GM18519 (cell line): ENCODE measurements around the gene SCP2.
"Not testable (repeated sequence)": the region's sequence is repeated elsewhere in the genome, so short reads cannot be mapped to it uniquely, and the experiment has no call there.

Source experiments
- ATAC-seq: cut with Tn5 transposase; IDR thresholded peaks from one replicate; pipeline ENCODE4 v1.9.1; 2021; ENCODE audit warnings: mild to moderate bottlenecking, moderate library complexity; ENCODE audit not compliant: unreplicated experiment, low FRiP score

Gene SCP2

GRCh38 chr1:52963101-52963500, 36.0 kb downstream of the SCP2 start:
- no peak for ATAC-seq

GRCh38 chr1:52967666-52968065, 40.6 kb downstream of the SCP2 start:
- no peak for ATAC-seq

GRCh38 chr1:52969234-52969633, 42.2 kb downstream of the SCP2 start:
- ATAC-seq = not testable (repeated sequence)

GRCh38 chr1:52970149-52970548, 43.1 kb downstream of the SCP2 start:
- no peak for ATAC-seq

GRCh38 chr1:52973841-52974240, 46.8 kb downstream of the SCP2 start:
- ATAC-seq = no peak

- no peak for ATAC-seq
These were observed 49.3 kb downstream of the SCP2 start for GRCh38 chr1:52976183-52977035.

GRCh38 chr1:52978045-52978444, 51.0 kb downstream of the SCP2 start:
- no peak for ATAC-seq

- ATAC-seq = not testable (repeated sequence)
These were observed 65.7 kb downstream of the SCP2 start for GRCh38 chr1:52992733-52993132.

- no peak for ATAC-seq
These were observed 67.6 kb downstream of the SCP2 start for GRCh38 chr1:52994656-52995055.

- no peak for ATAC-seq
These were observed 69.6 kb downstream of the SCP2 start for GRCh38 chr1:52996653-52997052.

GRCh38 chr1:53001128-53001527, 74.1 kb downstream of the SCP2 start:
- no peak for ATAC-seq

- not testable (repeated sequence) for ATAC-seq
These were observed 79.5 kb downstream of the SCP2 start for GRCh38 chr1:53006612-53007011.

GRCh38 chr1:53010247-53010646, 83.2 kb downstream of the SCP2 start:
- not testable (repeated sequence) for ATAC-seq

- no peak for ATAC-seq
These were observed 84.1 kb downstream of the SCP2 start for GRCh38 chr1:53011175-53011574.

- peak; percentile 53 for ATAC-seq
These were observed 87.9 kb downstream of the SCP2 start for GRCh38 chr1:53014791-53015507.

- no peak for ATAC-seq
These were observed 88.4 kb downstream of the SCP2 start for GRCh38 chr1:53015508-53015860.

- ATAC-seq = no peak
These were observed 89.6 kb downstream of the SCP2 start for GRCh38 chr1:53016705-53017104.

GRCh38 chr1:53020588-53020987, 93.5 kb downstream of the SCP2 start:
- ATAC-seq = no peak

- no peak for ATAC-seq
These were observed 95.1 kb downstream of the SCP2 start for GRCh38 chr1:53022179-53022578.

GRCh38 chr1:53023546-53023945, 96.5 kb downstream of the SCP2 start:
- ATAC-seq = no peak

- ATAC-seq = no peak
These were observed 97.0 kb downstream of the SCP2 start for GRCh38 chr1:53024117-53024516.
